GM18868 (cell line): Measurements from ENCODE around the gene RETN.

Experiments used
- ATAC-seq: cut with Tn5 transposase; IDR thresholded peaks from one replicate; pipeline ENCODE4 v1.9.1; 2021; ENCODE audit warnings: mild to moderate bottlenecking, moderate library complexity; ENCODE audit not compliant: unreplicated experiment

RETN gene

DNA sequence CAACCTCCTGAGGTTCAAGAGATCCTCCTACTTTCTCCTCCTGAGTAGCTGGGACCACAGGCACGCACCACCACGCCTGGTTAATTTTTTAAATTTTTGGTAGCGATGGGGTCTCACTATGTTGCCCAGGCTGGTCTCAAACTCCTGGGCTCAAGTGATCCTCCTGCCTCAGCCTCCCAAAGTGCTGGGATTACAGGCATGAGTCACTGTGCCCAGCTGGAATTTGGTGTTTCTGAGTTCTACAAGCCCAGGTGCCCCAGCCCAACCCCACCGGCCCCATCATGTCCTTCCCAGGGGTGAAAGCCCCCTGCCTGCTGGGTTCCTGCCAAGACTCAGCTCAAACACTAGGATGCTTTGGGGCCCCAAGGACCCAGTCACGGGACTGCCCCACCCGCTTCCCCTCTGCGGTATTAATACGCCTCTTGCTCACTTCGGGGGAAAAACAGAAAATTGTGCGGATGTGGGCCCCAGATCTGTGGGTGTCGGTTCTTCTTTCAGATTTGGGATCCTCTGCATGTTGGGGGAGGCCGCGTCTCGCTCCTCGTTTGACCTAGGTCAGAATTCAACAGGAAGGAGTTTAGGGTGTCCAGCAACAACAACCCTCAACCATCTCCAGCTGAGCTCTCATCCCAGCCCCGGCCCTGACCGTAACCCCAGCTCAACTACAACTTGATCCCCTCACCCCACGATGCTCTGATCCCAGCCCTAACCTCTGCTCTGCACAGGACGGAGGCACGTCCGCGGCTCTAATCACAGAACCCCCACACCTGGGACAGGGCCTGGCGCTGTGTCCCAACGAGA lies 36.7 kb downstream of the RETN start:
- no peak for ATAC-seq

DNA sequence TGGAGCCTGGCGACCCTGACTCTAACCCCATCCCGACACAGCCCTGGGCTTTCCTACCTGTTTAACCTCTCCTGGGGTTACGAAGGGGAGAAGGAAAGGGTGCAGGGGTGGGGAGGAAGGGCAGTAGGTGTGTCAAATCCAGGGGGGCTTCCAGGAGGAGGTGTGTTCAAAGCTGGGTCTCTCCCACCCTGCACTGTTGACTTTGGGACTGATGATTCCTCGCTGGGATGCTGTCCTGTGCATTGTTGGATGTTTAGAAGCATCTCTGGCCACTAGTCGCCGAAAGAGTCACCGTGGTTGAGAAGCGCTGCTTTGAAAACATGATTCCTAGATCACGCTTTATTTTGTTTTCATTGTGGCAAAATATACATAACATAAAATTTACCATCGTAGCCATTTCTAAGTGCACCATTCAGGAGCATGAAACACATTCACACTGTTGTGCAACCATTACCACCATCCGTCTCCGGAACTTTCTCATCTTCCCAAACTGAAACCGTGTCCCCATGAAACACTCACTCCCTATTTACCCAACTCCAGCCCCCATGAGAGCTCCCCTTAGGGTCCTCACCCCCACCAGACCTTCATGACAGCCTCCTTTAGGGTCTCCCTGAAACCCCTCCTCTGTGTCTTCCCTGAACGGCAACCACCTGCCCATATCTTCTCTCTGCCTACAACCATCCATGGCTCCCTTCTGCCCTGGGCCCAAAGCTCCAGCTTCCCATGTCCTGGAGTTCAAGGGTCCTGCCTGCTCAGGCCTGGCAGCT lies 37.5 kb downstream of the RETN start:
- ATAC-seq, result no peak

DNA sequence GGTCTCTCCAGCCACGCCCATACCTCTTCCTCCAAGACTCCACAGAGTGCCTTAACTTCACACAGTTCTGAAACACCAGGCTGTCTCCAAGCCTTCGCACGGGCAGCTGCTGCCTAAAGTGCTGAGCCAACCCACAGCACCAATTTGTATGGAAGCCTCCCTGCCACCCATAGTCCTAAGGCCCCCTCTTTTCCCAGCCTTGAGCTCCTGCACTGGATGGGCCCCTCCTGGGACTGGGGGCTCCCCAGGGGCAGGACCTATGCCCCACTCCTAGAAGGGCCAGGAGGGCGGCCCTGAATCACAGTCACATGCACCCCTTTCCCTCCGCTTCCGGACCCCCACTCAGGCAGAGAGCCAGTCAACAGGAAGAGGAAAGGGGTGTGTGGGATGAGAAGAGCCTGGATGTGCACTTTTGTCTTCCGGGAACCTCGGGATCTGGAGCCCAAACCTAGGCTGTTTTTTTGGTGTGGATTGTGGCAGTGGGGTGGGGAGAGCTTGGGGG lies 38.2 kb downstream of the RETN start:
- no peak for ATAC-seq

DNA sequence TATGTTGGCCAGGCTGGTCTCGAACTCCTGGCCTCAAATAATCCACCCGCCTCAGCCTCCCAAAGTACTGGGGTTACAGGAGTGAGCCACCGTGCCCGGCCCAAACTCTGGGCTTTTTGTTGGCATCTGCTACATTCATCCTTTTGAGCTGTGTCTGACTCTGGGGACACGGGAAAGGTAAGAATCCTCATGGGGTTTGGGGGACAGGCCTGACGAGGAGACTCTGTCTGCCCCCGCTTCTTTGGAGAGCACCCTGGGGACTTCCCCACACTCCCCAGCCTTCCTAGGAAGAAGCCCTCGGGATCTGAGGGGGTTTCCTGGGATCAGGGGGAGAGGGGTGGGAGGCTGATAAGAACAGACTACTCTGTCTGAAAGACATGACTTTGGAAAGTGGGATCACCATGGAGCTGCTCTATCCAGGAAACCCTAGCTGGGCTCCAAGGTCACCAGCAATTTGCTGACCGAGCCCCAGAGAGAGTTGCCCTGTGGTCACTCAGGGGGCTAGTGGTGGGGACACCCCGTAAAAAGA lies 41.1 kb downstream of the RETN start:
- ATAC-seq, result no peak

GRCh38 chr19:7710616-7711015 lies 41.8 kb downstream of the RETN start:
- no peak for ATAC-seq

DNA sequence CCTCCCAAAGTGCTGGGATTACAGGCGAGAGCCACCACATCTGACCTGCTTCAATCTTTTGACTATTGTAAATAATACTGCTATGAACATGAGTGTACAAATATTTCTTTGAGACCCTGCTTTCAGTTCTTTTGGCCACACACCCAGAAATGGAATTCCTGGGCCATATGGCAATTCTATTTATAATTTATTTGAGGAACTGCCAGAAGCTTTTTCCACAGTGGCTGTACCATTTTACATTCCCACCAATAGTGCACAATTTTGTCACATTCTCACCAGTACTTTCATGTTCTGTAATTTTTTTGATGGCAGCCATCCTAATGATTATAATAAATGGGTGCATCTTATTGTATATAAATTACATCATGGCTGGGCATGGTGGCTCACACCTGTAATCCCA lies 46.8 kb downstream of the RETN start:
- no peak for ATAC-seq

DNA sequence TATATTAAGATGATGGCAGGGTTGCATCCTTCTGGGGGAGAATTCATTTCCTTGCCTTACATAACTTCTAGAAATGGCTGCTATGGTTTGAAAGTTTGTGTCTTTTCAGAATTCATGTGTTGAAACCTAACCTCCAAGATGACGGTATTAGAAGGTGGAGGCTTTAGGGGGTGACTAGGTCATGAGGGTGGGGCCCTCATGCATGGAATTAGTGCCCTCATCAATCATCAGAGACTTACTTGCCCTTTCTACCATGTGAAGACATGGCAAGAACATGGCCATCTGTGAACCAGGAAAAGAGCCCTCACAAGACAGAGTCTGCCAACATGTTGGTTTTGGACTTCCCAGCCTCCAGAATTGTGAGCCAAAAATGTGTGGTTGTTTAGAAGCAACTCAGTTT lies 47.9 kb downstream of the RETN start:
- no peak for ATAC-seq

DNA sequence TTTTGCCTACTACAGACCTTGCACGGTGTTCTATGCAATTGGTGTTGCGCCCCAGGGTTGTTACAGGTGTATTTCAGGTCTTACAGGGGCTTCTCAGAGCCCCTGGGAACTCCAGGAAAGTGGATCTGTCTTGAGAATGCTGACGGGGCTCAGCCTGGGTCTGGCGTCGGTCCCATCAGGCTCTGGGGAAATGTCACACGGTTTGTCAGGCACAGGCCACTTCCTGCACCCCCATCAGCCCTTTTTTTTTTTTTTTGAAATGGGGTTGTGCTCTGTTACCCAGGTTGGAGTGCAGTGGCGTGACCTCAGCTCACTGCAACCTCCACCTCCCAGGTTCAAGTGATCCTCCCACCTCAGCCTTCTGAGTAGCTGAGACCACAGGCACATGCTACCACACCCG lies 49.8 kb downstream of the RETN start:
- ATAC-seq, result no peak
